Peyer's patch (tissue), 4 donors: ENCODE results near the gene NLRP1.

Experiments
- POLR2A ChIP-seq, 2 donors: fragments of 450-650 bp; IDR thresholded peaks; one replicate each; pipeline ENCODE4 v1.5.1; 2017; ENCODE audit warnings: antibody characterized with exemption in 2 of 2, mild to moderate bottlenecking in 2 of 2, moderate library complexity in 2 of 2
- TF ChIP-seq, protein P1 (sequence below), 6 experiments: fragments of 450-650 bp in 4 of 6; fragments of 200-600 bp in 2 of 6; sonication (generic) in 1 of 6; IDR thresholded peaks; one replicate each; pipeline ENCODE4 v1.5.1; 2017 to 2019; ENCODE audit warnings: antibody characterized with exemption in 6 of 6, mild to moderate bottlenecking in 3 of 6, moderate library complexity in 1 of 6

DNA sequence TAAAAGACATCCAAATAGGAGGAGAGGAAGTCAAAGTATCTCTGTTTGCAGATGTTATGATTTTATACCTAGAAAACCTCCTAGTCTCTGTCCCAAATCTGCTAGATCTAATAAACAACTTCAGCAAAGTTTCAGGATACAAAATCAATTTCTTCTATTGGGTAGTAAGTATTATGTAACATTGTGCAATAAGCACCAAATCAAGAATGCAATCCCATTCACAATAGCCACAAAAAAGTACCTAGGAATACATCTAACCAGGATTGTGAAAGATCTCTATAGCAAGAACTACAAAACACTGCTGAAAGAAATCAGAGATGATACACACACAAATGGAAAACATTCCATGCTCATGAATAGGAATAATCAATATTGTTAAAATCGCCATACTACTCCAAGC lies 13.0 kb downstream of the NLRP1 start:
- TF ChIP-seq, protein P1, sequence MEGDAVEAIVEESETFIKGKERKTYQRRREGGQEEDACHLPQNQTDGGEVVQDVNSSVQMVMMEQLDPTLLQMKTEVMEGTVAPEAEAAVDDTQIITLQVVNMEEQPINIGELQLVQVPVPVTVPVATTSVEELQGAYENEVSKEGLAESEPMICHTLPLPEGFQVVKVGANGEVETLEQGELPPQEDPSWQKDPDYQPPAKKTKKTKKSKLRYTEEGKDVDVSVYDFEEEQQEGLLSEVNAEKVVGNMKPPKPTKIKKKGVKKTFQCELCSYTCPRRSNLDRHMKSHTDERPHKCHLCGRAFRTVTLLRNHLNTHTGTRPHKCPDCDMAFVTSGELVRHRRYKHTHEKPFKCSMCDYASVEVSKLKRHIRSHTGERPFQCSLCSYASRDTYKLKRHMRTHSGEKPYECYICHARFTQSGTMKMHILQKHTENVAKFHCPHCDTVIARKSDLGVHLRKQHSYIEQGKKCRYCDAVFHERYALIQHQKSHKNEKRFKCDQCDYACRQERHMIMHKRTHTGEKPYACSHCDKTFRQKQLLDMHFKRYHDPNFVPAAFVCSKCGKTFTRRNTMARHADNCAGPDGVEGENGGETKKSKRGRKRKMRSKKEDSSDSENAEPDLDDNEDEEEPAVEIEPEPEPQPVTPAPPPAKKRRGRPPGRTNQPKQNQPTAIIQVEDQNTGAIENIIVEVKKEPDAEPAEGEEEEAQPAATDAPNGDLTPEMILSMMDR (IDR thresholded peaks at IDR 0.05): no peak
- no peak for TF ChIP-seq POLR2A (IDR thresholded peaks at IDR 0.05)
